ENCODE results near the gene C1orf116. TPM values are rescaled to one million over a fixed set of nuclear protein-coding genes. Genes with fewer than 3 reads are reported as not detected.

C1orf116 gene
- total RNA-seq, 1 experiment from 2014 or later: 36.7 TPM

DNA sequence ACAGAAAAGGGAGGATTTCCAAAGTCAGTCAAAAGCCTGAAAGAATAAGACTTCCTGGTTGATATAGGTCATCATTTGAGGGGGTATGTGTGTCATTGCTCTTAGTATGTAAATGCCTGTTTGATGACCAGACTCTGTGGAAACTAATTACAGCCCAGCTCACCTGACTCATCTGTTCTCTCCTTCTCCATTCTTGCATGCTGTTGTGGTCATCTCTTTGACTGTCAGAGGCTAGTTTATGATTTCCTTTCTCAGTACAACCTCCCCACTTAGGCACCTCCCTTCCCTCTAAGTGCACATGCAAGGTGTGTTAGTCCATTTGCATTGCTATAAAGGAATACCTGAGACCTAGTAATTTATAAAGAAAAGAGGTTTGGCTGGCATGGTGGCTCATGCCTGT lies 2.4 kb upstream of the C1orf116 start:
- ChIA-PET CTCF (interaction anchor here (0.6 kb wide), 1 partner anchor 8 kb away, joined by 3 read pairs; no protein-coding TSS in a partner anchor), POLR2A (ENCODE audit: unreplicated experiment) (no interaction called here)
- Histone ChIP-seq H3K9me3 (ENCODE audit: insufficient read depth, low read depth) (no peaks in the 10 kb centered on the region), H3K4me3 (no peak overlapping the region), H2AFZ (no peak overlapping the region), H3F3A (ENCODE audit: insufficient read depth, low read depth) (peaks cover 23% of the 10 kb centered on the region; the same call in 1 of the 2 replicates), H3K79me2 (ENCODE audit: low read depth) (peaks cover 18% of the 10 kb centered on the region), H3K27me3 (ENCODE audit: insufficient read depth, low read depth) (no peaks in the 10 kb centered on the region), H3K27ac (peak overlapping the region; percentile 83), H3K4me2 (peak overlapping the region; percentile 84; the same call in 1 of the 2 replicates), H3K36me3 (ENCODE audit: low read depth) (no peaks in the 10 kb centered on the region), H4K20me1 (ENCODE audit: insufficient read depth) (no peaks in the 10 kb centered on the region), H3K9me2 (ENCODE audit: insufficient read depth) (no peaks in the 10 kb centered on the region), H3K4me1 (replicated peaks; ENCODE audit: insufficient read depth) (peaks cover 56% of the 10 kb centered on the region)
- peak in 1 of 2 experiments; percentile 83 for DNase-seq
- intact Hi-C loops (cut with micrococcal nuclease; ENCODE audit: unreplicated experiment): no loop called here
- no peak for TF ChIP-seq EZH2 (IDR thresholded peaks at IDR 0.05; ENCODE audit: low read depth)
- TF ChIP-seq, protein P1, sequence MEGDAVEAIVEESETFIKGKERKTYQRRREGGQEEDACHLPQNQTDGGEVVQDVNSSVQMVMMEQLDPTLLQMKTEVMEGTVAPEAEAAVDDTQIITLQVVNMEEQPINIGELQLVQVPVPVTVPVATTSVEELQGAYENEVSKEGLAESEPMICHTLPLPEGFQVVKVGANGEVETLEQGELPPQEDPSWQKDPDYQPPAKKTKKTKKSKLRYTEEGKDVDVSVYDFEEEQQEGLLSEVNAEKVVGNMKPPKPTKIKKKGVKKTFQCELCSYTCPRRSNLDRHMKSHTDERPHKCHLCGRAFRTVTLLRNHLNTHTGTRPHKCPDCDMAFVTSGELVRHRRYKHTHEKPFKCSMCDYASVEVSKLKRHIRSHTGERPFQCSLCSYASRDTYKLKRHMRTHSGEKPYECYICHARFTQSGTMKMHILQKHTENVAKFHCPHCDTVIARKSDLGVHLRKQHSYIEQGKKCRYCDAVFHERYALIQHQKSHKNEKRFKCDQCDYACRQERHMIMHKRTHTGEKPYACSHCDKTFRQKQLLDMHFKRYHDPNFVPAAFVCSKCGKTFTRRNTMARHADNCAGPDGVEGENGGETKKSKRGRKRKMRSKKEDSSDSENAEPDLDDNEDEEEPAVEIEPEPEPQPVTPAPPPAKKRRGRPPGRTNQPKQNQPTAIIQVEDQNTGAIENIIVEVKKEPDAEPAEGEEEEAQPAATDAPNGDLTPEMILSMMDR (conservative IDR thresholded peaks at IDR 0.05): no peak
- BruUV-seq (replicated peaks): no TSS peak

DNA sequence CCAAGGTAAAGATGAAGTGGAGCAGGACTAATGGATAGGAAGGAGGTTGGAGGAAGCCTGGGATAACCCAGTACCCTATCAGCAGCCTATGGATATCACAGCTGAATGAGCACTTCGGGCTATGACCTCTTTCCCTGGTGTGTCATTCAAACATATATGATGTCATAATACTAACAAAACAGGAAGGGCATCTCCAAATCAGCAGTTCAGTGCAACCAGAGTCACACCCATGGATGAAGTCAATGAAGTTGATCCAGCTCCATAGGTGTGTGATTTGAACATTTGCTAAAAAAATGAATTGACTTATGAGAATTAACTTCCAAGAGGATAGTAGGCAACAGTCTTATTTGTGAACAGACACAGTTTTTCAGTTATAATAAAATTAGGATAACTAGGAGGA lies 1.7 kb upstream of the C1orf116 start:
- H3K36me3 ChIP-seq (ENCODE audit: low read depth): no peaks in the 10 kb centered on the region
- CTCF ChIA-PET: interaction anchor here (2.2 kb wide), 1 partner anchor 13 kb away, joined by 6 read pairs; no protein-coding TSS in a partner anchor
- H3K4me3 ChIP-seq: no peak overlapping the region
- no peak for TF ChIP-seq EZH2 (IDR thresholded peaks at IDR 0.05; ENCODE audit: low read depth)
- TF ChIP-seq, protein P1 (conservative IDR thresholded peaks at IDR 0.05): no peak
- POLR2A ChIA-PET (ENCODE audit: unreplicated experiment): no interaction called here
- H3K27me3 ChIP-seq (ENCODE audit: insufficient read depth, low read depth): no peaks in the 10 kb centered on the region
- H3K27ac ChIP-seq: peak overlapping the region; percentile 83
- peak overlapping the region; percentile 84 for H3K4me2 ChIP-seq
- H3K4me1 ChIP-seq (replicated peaks; ENCODE audit: insufficient read depth): peaks cover 63% of the 10 kb centered on the region
- H2AFZ ChIP-seq: no peak overlapping the region
- H3K9me3 ChIP-seq (ENCODE audit: insufficient read depth, low read depth): no peaks in the 10 kb centered on the region
- no peaks in the 10 kb centered on the region for H3K9me2 ChIP-seq (ENCODE audit: insufficient read depth)
- H3K79me2 ChIP-seq (ENCODE audit: low read depth): peaks cover 21% of the 10 kb centered on the region
- H3F3A ChIP-seq (ENCODE audit: insufficient read depth, low read depth): peaks cover 23% of the 10 kb centered on the region; the same call in 1 of the 2 replicates
- DNase-seq: no peak
- intact Hi-C loops (cut with micrococcal nuclease; ENCODE audit: unreplicated experiment): no loop called here
- no TSS peak for BruUV-seq (replicated peaks)
- H4K20me1 ChIP-seq (ENCODE audit: insufficient read depth): no peaks in the 10 kb centered on the region

DNA sequence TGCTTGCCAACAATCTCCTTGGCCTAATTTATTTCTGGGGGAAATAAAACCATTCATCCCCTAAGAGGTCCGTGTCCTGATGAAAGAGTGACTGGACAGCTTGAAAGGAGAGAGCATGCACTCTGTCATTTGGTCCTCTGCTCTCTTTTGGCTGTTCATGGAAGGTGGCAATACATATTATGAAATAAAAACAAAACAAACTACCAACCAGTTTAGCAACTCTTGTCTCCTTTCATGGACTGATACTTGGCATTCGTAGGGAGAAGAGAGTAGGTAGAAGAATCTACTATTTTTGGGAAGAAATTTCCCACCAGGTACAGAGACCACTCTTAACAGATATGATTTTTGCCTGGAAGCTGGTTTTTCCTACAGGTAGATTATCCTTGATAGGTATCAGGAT lies 746 bp upstream of the C1orf116 start:
- peaks cover 23% of the 10 kb centered on the region; the same call in 1 of the 2 replicates for H3F3A ChIP-seq (ENCODE audit: insufficient read depth, low read depth)
- POLR2A ChIA-PET (ENCODE audit: unreplicated experiment): interaction anchor here (0.6 to 2.3 kb wide), 13 partner anchors 12 to 398 kb away, joined by 3 to 51 read pairs (median 7); partner anchors contain the start of genes DYRK3, PFKFB2 and YOD1
- no peaks in the 10 kb centered on the region for H3K36me3 ChIP-seq (ENCODE audit: low read depth)
- TF ChIP-seq, protein P1 (conservative IDR thresholded peaks at IDR 0.05): no peak
- TF ChIP-seq EZH2 (IDR thresholded peaks at IDR 0.05; ENCODE audit: low read depth): no peak
- no peak for DNase-seq
- H3K4me3 ChIP-seq: peak overlapping the region; percentile 22; the same call in 1 of the 2 replicates
- H3K9me3 ChIP-seq (ENCODE audit: insufficient read depth, low read depth): no peaks in the 10 kb centered on the region
- H4K20me1 ChIP-seq (ENCODE audit: insufficient read depth): no peaks in the 10 kb centered on the region
- H2AFZ ChIP-seq: peak overlapping the region; percentile 30; the same call in 1 of the 2 replicates
- intact Hi-C loops (cut with micrococcal nuclease; ENCODE audit: unreplicated experiment): no loop called here
- H3K9me2 ChIP-seq (ENCODE audit: insufficient read depth): no peaks in the 10 kb centered on the region
- BruUV-seq (replicated peaks): no TSS peak
- peaks cover 72% of the 10 kb centered on the region for H3K4me1 ChIP-seq (replicated peaks; ENCODE audit: insufficient read depth)
- no peaks in the 10 kb centered on the region for H3K27me3 ChIP-seq (ENCODE audit: insufficient read depth, low read depth)
- CTCF ChIA-PET: interaction anchor here (1.0 to 2.2 kb wide), 8 partner anchors 14 to 51 kb away, joined by 3 to 6 read pairs (median 4); partner anchors contain the start of gene PFKFB2
- H3K27ac ChIP-seq: peak overlapping the region; percentile 83
- H3K79me2 ChIP-seq (ENCODE audit: low read depth): peaks cover 22% of the 10 kb centered on the region
- peak overlapping the region; percentile 84 for H3K4me2 ChIP-seq
